ENCODE results near the gene CYB561D1. TPM values are rescaled to one million over a fixed set of nuclear protein-coding genes. Genes with fewer than 3 reads are reported as not detected.

The CYB561D1 gene
- total RNA-seq, 1 donor from 2014 or later = 11.1 TPM

DNA sequence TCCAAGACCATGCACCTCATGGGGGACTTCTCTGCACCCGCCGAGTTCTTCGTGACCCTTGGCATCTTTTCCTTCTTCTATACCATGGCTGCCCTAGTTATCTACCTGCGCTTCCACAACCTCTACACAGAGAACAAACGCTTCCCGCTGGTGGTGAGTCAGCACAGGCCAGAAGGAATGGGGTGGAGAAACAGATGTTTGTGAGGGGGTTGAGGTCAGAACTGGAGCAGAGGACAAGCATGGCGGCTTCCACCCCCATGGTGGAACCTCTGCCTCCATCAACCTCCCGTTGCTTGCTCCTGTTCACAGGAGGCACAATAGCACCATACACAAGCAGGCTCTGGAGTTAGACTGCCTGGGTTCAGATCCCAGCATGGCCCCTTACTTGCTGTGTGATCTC, 17.1 kb upstream of the CYB561D1 start:
- no peak for DNase-seq (ENCODE audit: low spot score, unreplicated experiment)
- TF ChIP-seq, protein P1, sequence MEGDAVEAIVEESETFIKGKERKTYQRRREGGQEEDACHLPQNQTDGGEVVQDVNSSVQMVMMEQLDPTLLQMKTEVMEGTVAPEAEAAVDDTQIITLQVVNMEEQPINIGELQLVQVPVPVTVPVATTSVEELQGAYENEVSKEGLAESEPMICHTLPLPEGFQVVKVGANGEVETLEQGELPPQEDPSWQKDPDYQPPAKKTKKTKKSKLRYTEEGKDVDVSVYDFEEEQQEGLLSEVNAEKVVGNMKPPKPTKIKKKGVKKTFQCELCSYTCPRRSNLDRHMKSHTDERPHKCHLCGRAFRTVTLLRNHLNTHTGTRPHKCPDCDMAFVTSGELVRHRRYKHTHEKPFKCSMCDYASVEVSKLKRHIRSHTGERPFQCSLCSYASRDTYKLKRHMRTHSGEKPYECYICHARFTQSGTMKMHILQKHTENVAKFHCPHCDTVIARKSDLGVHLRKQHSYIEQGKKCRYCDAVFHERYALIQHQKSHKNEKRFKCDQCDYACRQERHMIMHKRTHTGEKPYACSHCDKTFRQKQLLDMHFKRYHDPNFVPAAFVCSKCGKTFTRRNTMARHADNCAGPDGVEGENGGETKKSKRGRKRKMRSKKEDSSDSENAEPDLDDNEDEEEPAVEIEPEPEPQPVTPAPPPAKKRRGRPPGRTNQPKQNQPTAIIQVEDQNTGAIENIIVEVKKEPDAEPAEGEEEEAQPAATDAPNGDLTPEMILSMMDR (IDR thresholded peaks at IDR 0.05; ENCODE audit: unreplicated experiment) = no peak
- Mint-ChIP-seq H3K4me1 (ENCODE audit: low read depth) (no peaks in the 10 kb centered on the region), H3K36me3 (ENCODE audit: insufficient read depth) (no peaks in the 10 kb centered on the region), H3K27me3 (peaks cover 57% of the 10 kb centered on the region), H3K27ac (no peak overlapping the region), H3K9me3 (ENCODE audit: low read depth) (no peaks in the 10 kb centered on the region), H3K4me3 (ENCODE audit: low read depth) (no peak overlapping the region)

DNA sequence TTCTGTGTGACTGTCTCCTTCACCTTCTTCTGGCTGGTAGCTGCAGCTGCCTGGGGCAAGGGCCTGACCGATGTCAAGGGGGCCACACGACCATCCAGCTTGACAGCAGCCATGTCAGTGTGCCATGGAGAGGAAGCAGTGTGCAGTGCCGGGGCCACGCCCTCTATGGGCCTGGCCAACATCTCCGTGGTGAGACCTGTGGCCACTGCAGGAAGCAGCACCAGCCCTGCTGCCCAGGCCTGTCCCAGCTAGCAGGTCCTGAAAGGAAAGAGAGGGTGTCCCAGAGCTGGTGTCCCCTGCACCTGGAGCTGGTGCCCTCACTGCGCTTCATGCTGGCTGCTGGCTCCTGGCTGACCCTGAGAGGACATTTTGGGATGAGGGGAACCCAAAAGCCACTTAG, 16.1 kb upstream of the CYB561D1 start:
- DNase-seq (ENCODE audit: low spot score, unreplicated experiment) = no peak
- Mint-ChIP-seq H3K4me3 (ENCODE audit: low read depth) (no peak overlapping the region), H3K27ac (no peak overlapping the region), H3K27me3 (peaks cover 58% of the 10 kb centered on the region), H3K4me1 (ENCODE audit: low read depth) (peaks cover under 1% of the 10 kb centered on the region), H3K9me3 (ENCODE audit: low read depth) (no peaks in the 10 kb centered on the region), H3K36me3 (ENCODE audit: insufficient read depth) (no peaks in the 10 kb centered on the region)
- TF ChIP-seq, protein P1 (IDR thresholded peaks at IDR 0.05; ENCODE audit: unreplicated experiment) = no peak

DNA sequence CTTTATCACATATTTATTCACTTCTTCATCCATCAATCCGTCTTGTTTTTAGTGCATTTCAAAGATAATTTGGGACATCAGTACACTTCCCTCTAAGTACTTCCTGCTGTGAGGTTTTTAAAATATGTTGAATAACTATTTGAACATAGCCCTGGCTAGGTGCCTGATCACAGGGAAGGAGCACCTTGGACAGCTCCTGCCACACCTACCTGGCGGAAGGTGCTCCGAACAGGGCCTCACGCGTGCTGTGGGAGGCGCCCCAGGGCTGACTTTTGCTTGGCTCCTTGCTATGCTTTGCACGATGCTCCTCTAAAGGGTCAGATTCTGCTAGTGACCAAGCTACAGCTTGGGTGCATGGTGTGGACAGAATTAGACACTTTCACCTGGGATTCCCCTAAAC, 15.1 kb upstream of the CYB561D1 start:
- H3K4me3 Mint-ChIP-seq (ENCODE audit: low read depth) = no peak overlapping the region

DNA sequence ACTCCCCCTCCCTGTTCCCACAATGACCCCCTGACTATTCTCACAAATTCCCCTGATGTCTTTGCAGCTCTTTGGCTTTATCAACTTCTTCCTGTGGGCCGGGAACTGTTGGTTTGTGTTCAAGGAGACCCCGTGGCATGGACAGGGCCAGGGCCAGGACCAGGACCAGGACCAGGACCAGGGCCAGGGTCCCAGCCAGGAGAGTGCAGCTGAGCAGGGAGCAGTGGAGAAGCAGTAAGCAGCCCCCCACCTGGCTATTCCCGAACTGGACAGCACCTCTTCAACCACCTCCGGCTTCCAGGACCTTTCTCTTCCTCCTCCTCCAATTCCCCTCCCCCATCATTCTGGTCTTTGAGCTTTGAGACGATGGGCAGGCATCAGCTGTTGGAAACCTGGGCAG, 14.6 kb upstream of the CYB561D1 start:
- no peak overlapping the region for H3K4me3 Mint-ChIP-seq (ENCODE audit: low read depth)
- H3K27me3 Mint-ChIP-seq = peaks cover 52% of the 10 kb centered on the region
- H3K4me1 Mint-ChIP-seq (ENCODE audit: low read depth) = peaks cover 6% of the 10 kb centered on the region
- DNase-seq (ENCODE audit: low spot score, unreplicated experiment) = no peak
- no peaks in the 10 kb centered on the region for H3K9me3 Mint-ChIP-seq (ENCODE audit: low read depth)
- H3K36me3 Mint-ChIP-seq (ENCODE audit: insufficient read depth) = no peaks in the 10 kb centered on the region
- TF ChIP-seq, protein P1 (IDR thresholded peaks at IDR 0.05; ENCODE audit: unreplicated experiment) = no peak
- H3K27ac Mint-ChIP-seq = no peak overlapping the region

More for the DNA sequence above, 15.1 kb upstream of the CYB561D1 start:
- TF ChIP-seq, protein P1 (IDR thresholded peaks at IDR 0.05; ENCODE audit: unreplicated experiment) = peak; percentile 9
- H3K4me1 Mint-ChIP-seq (ENCODE audit: low read depth) = peaks cover 3% of the 10 kb centered on the region
- H3K27ac Mint-ChIP-seq = no peak overlapping the region
- H3K27me3 Mint-ChIP-seq = peaks cover 54% of the 10 kb centered on the region
- DNase-seq (ENCODE audit: low spot score, unreplicated experiment) = peak; percentile 30
- H3K36me3 Mint-ChIP-seq (ENCODE audit: insufficient read depth) = no peaks in the 10 kb centered on the region
- H3K9me3 Mint-ChIP-seq (ENCODE audit: low read depth) = no peaks in the 10 kb centered on the region

DNA sequence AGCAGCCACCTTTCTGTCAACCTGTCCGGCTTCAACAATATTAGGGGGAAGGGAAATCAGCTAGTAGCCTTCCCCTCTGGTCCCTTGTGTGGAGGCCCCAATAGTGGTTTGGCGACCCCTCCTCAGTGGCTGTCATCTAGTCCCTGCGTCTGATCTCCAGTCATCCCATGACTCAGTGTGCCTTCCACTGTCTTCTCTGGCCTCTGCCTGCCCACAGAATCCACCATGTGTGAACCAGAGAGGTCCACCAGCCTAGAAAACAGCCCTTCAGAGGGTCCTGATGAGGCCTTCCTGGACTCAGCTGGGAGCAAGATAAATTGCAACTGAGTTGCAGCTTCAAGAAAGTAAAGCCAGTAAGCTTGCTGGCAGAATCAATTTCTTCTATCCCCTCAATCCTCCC, 14.0 kb upstream of the CYB561D1 start:
- no peak overlapping the region for H3K27ac Mint-ChIP-seq
- H3K36me3 Mint-ChIP-seq (ENCODE audit: insufficient read depth) = no peaks in the 10 kb centered on the region
- no peak for DNase-seq (ENCODE audit: low spot score, unreplicated experiment)

More for the DNA sequence above, 14.0 kb upstream of the CYB561D1 start:
- Mint-ChIP-seq H3K4me1 (ENCODE audit: low read depth) (peaks cover 10% of the 10 kb centered on the region), H3K27me3 (peaks cover 46% of the 10 kb centered on the region), H3K4me3 (ENCODE audit: low read depth) (no peak overlapping the region), H3K9me3 (ENCODE audit: low read depth) (no peaks in the 10 kb centered on the region)
- TF ChIP-seq, protein P1 (IDR thresholded peaks at IDR 0.05; ENCODE audit: unreplicated experiment) = no peak

Data from progenitor cell of endocrine pancreas (in vitro differentiated cells).